ENCODE data around the gene TRIP13.
"Not testable (repeated sequence)": the region's sequence is repeated elsewhere in the genome, so short reads cannot be mapped to it uniquely, and the experiment has no call there.

Gene TRIP13

GRCh38 chr5:892394-893136 lies at the start of gene TRIP13, which contains the start of gene BRD9:
TRIP13 (plus strand) TSS chr5:892884; CDS start chr5:892999, 115 bp downstream.
BRD9 (minus strand) TSS chr5:892801; CDS start chr5:892657, 144 bp downstream.
- FAIRE-seq: no peak

- not testable (repeated sequence) for FAIRE-seq
Observed at GRCh38 chr5:843371-843770, 49.3 kb upstream of the TRIP13 start.

GRCh38 chr5:843926-844325 lies 48.8 kb upstream of the TRIP13 start:
- FAIRE-seq: not testable (repeated sequence)

GRCh38 chr5:844426-844825 lies 48.3 kb upstream of the TRIP13 start:
- FAIRE-seq: not testable (repeated sequence)

GRCh38 chr5:845031-845675 lies 47.5 kb upstream of the TRIP13 start:
- not testable (repeated sequence) for FAIRE-seq

GRCh38 chr5:845676-846601 lies 46.7 kb upstream of the TRIP13 start:
- not testable (repeated sequence) for FAIRE-seq

GRCh38 chr5:846602-847091 lies 46.0 kb upstream of the TRIP13 start:
- not testable (repeated sequence) for FAIRE-seq

GRCh38 chr5:847212-847611 lies 45.5 kb upstream of the TRIP13 start:
- FAIRE-seq: not testable (repeated sequence)

- FAIRE-seq: not testable (repeated sequence)
Observed at GRCh38 chr5:847736-848135, 44.9 kb upstream of the TRIP13 start.

GRCh38 chr5:848671-849111 lies 44.0 kb upstream of the TRIP13 start:
- FAIRE-seq: no peak

GRCh38 chr5:849651-850301 lies 42.9 kb upstream of the TRIP13 start:
- no peak for FAIRE-seq

GRCh38 chr5:850511-851006 lies 42.1 kb upstream of the TRIP13 start, which contains the start of gene ZDHHC11:
ZDHHC11 (minus strand) TSS chr5:850986; CDS start chr5:850602, 384 bp downstream.
- no peak for FAIRE-seq

GRCh38 chr5:851076-851475 lies 41.6 kb upstream of the TRIP13 start:
- no peak for FAIRE-seq

- FAIRE-seq: no peak
Observed at GRCh38 chr5:851553-851952, 41.1 kb upstream of the TRIP13 start.

GRCh38 chr5:852018-852417 lies 40.7 kb upstream of the TRIP13 start:
- FAIRE-seq: no peak

GRCh38 chr5:852431-853401 lies 40.0 kb upstream of the TRIP13 start:
- FAIRE-seq: no peak

- FAIRE-seq: not testable (repeated sequence)
Observed at GRCh38 chr5:853416-854090, 39.1 kb upstream of the TRIP13 start.

GRCh38 chr5:854217-854616 lies 38.5 kb upstream of the TRIP13 start:
- FAIRE-seq: no peak

GRCh38 chr5:854966-855743 lies 37.5 kb upstream of the TRIP13 start:
- FAIRE-seq: no peak
